HPDE6-E6E7 (cell line): ENCODE measurements around the gene TVP23C.

Source experiments
- DNase-seq: peaks from one replicate; pipeline ENCODE4 v3.0.0; 2011; ENCODE audit warnings: missing footprints; ENCODE audit errors: extremely low spot score

Gene TVP23C

DNA sequence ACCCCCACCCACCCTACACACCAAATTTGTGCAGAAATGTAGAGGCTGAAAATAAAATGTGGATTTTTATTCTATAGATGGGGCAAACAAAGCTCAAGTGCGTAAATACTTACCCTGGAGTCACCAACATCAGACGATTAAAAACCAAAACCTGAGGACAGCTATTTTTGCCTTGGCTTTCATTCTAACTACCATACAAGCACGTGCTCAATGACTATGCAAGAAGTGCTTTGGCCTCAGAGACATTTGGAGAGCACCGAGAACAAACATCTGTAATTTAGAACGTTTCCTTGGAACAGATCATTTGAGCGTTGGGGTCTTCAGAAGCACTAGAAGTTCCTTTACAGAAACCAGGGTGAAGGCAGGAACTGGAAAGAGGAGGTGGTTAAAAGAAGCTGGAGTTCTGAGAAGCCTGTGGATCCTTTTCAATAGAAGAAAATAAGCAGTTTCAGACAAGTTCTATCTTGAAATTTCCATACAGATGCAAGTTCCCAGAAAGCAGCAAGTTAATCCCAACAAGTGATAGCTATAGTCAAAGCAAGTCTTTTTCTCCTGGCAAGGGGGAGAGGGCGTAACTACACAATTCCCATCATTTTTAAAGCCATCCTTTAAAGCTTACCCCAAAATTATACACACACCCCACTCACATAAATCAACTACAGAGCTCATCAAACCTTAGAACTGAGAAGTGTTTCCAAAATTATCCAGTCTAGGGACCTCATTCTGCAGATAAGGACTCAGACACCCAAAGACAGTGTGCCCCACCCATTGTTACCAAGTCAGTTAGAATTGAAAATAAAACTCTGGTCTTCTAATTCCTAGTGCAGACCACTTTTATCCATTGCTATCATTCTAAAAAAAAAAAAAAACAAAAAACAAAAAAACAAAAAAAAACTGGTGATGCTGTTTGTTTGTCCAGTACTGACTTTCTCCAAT is 66.3 kb downstream of the TVP23C start:
- no peak for DNase-seq

DNA sequence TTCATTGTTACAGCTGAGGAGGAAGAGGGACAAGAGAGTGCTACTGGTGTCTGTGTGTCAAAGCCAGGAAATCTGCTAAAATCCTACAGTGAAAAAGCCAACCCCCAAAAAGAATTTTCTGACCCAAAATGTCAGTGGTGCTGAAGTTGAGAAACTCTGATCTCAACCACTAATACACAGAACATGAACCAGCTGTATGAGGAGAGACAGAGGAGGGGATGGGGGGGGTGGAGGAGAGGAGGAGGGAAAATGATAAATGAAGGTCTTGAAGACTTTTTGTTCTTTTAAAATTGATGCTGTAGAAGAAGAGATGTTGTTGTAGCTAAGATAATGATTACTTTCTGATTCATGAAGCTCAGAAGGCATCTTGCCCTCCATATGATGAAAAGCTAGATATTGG is 68.5 kb downstream of the TVP23C start:
- DNase-seq = no peak

DNA sequence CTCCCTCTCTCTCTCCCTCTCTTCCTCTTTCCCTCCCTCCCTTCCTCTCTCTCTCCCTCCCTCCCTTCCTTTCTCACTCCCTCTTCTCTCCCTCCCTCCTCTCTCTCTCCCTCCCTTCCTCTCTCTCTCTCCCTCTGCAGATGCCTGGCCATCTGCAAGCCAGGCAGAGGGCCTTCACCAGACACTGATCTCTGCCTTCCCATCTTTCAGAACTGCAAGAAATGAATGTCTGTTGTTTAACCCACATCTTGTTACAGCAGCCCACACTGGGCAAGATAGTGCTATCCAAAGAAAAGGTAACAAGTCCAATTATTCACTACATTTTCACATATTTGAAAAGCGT is 69.6 kb downstream of the TVP23C start:
- DNase-seq = no peak

DNA sequence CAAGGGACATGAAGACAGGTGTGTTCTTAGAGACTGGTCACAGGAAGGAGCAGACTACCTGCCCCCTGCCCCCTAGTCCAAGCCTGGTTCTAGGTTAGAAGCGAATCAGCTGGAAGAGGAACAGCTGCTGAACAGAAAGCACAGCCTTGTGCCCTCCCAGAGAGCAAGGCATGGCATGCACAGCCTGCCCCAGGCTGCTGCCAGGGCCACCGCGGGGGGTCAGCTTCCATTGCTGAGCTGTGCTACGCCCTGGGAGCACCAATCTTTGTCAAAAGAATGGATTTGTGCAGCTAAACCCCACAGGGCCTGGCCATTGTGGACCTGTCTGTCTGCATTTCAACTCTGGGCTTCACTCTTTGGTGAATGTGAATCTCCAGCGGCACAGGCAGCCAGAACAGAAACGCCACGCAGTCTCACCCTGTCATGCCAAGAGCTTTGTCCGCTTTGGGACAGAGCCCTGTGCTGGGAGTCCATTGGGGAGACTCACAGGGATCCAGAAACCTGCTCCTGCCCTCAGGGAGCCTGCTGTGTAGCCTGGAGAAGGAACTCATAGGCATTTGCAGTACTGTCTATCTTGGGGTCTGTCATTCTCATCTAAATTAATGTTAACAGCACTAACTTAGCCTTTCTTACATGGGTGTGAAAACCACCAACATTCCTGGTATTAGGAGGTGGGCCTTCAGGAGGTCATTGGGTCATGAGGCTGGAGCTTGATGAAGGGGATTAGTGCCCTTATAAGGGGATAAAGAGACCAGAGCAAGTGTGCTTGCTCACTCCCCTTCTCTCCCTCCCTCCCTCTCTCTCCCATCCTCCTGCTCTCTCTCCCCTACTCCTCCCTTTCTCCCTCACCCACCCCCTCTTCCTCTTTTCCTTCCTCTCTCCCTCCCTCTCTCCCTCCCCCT is 70.2 kb downstream of the TVP23C start:
- DNase-seq = no peak

DNA sequence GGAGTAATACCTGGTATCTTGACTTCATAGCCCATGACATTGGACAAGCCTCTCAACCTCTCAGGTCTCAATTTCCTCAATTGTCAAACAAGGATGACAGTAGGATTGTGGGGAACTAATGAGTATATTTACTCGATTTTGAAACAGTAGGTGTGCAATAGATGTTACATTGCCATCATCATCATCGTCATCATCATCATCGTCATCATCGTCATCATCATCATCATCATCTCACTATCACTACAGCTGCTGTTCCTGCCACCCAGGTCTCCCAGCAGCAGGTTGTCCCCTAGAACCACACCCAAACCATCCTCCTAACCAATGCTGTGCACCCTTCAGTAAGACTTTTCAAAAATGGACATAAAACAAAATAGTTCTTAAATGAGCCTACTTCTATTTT is 71.1 kb downstream of the TVP23C start:
- no peak for DNase-seq

DNA sequence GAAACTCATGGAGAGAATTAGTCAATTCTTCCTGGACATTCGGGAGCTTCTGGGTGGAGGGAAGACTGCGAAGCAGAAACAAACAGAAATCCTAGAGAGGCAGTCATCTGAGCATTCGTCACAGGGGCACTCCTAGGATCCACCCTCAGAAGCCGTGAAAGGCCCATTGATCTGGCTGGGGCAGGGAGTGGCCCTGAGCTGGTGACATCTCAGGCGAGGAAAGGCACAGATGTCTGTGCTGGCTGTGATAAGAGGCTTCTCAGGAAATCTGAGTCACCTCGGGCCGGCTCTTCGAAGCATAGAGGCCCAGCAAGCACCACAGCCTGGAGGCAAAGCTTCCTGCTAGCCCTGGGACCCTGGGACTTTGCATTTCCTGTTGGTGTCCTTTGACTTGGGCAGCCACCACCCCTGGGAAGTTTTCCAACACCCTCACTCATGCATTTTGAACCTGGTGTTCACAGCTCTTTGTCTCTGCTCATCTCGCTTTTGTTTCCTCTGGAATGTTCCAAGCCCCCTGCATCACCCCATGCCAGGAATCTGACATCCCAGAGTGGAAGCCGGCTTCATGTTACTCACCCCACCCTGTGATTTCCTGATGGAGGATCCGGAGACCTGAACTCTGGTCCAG is 72.5 kb downstream of the TVP23C start:
- DNase-seq = peak; percentile 54

DNA sequence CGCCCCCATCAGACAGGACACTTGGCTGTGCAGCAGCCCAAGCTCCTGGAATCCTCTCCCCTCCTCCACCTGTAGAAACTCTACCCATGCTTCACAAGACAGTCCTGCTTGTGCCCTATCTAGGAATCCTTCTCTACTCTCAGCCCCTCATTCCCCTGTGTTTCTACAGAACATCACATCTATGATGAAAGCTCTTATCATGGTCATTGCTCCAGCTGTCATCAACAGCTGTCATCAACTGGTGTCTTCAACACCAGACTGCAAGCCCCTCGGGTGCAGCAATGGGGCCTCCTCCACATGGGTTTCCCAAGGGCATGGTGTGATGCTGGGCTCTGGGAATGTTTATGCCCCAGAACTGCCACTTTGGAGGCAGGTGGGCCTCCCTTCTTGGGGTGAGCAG is 74.7 kb downstream of the TVP23C start:
- no peak for DNase-seq

DNA sequence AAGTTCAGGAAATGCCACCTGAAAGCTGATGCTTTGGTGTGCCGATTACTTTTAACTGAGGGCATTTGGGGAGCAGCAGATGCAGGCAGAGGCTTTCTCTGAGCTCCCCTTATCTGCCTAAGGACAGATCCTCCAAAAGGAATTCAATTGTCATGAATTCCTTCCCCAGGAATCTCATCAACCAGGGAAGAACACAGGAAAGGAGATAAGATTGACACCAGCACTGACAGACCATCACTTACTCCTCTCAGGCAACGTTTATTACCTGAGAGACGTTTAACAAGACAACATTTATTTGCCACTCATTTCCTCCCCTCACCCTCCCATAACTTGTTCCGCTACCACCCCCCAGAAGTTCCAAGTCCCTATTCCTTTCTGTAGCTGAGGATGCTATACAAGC is 78.2 kb downstream of the TVP23C start:
- DNase-seq = no peak

DNA sequence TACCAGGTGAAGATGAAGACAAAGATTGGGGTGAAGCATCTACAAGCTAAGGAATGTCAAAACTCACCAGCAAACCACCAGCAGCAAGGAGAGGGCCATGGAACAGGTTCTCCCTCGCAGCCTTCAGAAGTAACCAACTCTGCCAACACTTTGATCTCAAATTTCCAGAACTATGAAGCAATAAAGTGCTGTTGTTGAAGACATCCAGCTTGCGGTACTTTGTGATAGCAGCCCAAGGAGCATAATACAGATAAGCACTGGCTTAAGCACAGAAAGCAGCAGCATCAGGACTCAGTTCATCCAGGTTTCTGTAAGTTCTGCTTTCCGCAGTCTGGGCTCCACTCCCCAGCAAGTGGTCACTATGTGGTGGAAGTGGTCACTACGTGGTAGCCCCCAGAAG is 79.9 kb downstream of the TVP23C start:
- no peak for DNase-seq

- DNase-seq = no peak
Observed at GRCh38 chr17:15482476-15482875, 80.8 kb downstream of the TVP23C start.

- DNase-seq = no peak
Observed at GRCh38 chr17:15481481-15481880, 81.8 kb downstream of the TVP23C start.

- DNase-seq = no peak
Observed at GRCh38 chr17:15480204-15480603, 83.1 kb downstream of the TVP23C start.

DNA sequence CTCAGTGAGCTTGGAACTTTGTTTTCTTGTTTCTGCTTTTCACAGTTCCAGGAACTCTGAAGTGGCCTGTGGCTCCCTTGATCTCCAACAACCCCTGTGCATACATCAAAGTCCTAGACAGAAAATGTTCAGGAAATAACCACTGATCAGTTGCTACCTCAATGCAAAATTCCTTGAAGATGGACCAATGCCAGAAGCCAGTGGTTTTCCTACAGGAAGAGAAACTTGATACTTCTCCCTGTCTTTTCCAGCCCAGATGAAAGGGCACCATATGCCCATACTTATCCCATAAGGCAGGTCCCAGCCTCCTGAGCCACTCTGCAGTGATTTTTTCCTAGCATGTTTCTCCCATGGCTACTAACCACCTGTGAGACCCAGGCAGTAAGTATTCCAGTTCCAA is 83.6 kb downstream of the TVP23C start:
- DNase-seq = no peak

- DNase-seq = no peak
Observed at GRCh38 chr17:15478845-15479244, 84.4 kb downstream of the TVP23C start.

DNA sequence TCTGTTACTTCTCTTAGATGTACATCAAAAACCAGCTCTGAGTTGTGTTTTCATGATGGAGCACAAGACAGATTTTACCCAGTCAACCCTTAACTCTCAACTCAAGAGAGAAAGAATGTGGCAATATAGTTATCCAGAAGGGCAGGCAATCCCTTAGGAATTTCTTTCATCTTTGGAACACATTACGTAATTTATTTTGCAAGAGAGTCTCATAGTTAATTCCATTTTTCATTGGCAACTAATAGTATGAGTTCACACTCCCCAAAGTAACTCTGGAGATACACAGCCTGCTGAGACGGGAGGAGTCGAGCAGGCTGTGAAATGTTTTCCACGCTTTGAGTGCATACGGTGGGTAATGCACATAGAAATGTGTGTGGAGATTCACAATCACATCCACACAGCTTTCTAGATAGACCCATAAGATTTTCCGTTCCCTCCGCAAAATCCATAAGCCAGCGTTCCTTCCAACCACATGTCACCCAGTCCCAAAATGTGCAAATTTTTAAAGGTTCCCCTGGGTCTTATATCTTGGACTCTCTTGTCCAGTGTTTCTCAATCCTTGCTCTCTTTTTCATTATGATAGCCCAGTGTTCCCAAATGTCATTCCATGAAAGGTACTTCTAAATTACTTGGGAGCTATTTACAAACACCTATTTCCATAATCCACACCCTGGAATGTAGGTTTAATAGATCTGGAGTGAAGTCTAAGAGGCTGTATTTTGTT is 87.5 kb downstream of the TVP23C start:
- no peak for DNase-seq

DNA sequence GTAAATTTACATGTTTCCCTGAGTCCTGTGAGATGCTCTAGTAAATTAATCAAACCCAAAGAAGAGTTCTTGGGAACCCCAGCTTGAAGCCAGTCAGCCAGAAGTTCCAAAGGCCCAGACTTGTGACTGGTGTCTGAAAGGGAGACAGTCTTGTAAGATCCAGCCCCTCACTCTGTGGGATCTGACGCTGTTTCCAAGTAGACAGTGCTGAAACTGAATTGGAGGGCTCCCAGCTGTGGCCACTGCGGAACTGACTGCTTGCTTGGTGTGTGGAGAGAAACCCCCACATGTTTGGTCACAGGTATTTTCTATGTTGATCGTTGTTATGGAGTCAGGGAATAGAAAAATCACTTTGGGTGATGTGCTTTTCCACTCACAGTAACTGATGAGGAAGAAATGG is 90.4 kb downstream of the TVP23C start:
- DNase-seq = no peak

DNA sequence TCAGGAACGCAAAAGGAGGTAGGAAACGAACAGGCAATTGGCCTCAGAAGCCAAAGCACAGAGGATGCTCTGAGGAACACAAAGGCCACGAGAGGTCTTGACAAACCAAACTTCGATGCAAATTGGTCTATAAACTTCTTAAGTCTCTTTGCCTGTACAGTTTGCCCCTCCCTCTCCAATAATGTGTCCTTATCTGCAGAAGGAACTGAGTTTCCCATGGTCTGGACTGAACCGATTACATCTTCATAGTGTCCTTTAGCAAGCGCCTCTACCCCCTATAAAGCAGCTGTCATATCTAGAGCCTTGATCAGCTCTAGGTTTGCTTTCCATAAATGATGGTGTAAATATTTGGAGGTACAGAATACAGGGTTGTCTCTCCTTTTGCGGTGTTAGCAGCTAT is 92.7 kb downstream of the TVP23C start:
- no peak for DNase-seq

DNA sequence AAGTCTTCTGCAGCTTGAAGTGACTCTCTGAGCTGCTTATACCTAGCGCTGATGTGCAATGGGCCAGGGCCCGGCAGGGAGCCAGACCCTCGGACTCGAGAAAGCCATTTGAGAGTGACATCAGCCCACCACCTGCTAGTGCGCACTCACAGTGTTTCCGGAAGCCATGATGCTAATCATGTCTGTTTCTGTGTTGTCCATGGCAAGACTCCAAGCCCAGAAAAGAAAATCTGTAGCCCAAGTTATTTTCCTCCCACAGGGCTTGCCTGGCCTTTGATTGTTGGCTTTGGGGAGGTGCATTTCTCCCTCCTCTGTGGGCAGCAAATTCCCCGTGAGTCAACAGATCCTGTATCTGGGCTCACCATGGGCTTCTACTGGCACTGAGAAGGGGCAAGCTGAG is 94.0 kb downstream of the TVP23C start:
- no peak for DNase-seq

- no peak for DNase-seq
Observed at GRCh38 chr17:15468126-15468525, 95.2 kb downstream of the TVP23C start.

GRCh38 chr17:15467592-15467991 is 95.7 kb downstream of the TVP23C start, which contains the start of gene CDRT4:
Gene CDRT4, minus strand, starts transcription at chr17:15467621. Its CDS starts 27,383 bp downstream, at chr17:15440238.
- DNase-seq = no peak

GRCh38 chr17:15466131-15466530 is 97.2 kb downstream of the TVP23C start:
- no peak for DNase-seq
